Prostate gland (tissue), 2 donors: ENCODE measurements around the gene FAM222B. TPM values are rescaled to one million over a fixed set of nuclear protein-coding genes. Genes with fewer than 3 reads are reported as not detected.
A peak's percentile ranks its signal among the peaks of the same experiment; 100 is the strongest.
"Not testable (repeated sequence)": the region's sequence is repeated elsewhere in the genome, so short reads cannot be mapped to it uniquely, and the experiment has no call there.

Experiments used
- DNase-seq: peaks from one replicate; pipeline ENCODE4 v3.0.0-alpha.2; 2019; ENCODE audit warnings: low spot score
- H3K27ac ChIP-seq, 2 donors: fragments of 200-600 bp; sonication (generic); 2 replicates each; pipeline ENCODE4 v1.5.1; 2017 to 2019
- H3K27me3 ChIP-seq: fragments of 200-600 bp; sonication (generic); replicated peaks from 2 replicates; pipeline ENCODE4 v1.5.1; 2019; ENCODE audit not compliant: insufficient read depth
- H3K36me3 ChIP-seq, 2 donors: fragments of 200-600 bp; sonication (generic); 1 replicate in 1 of 2; 2 replicates in 1 of 2; pipeline versions ENCODE4 v1.5.1 to v1.8.1; 2017 to 2019
- H3K4me1 ChIP-seq: fragments of 200-600 bp; sonication (generic); replicated peaks from 2 replicates; pipeline ENCODE4 v1.5.1; 2019
- H3K4me3 ChIP-seq, 2 donors: fragments of 200-600 bp; sonication (generic); 2 replicates each; pipeline ENCODE4 v1.5.1; 2017 to 2019
- H3K9me3 ChIP-seq: fragments of 200-600 bp; sonication (generic); 2 replicates; pipeline ENCODE4 v1.5.1; 2017
- POLR2A ChIP-seq: fragments of 450-650 bp; IDR thresholded peaks from one replicate; pipeline ENCODE4 v1.6.1; 2016; ENCODE audit warnings: antibody characterized with exemption, mild to moderate bottlenecking
- POLR2AphosphoS5 ChIP-seq: sonication (generic); formaldehyde crosslinking; IDR thresholded peaks from one replicate; pipeline ENCODE4 v1.6.1; 2017; ENCODE audit warnings: antibody characterized with exemption
- WGBS: methylation state at CpG from one replicate; pipeline ENCODE4 v1.1.5; 2018; 5-methylcytosine and 5-hydroxymethylcytosine counted together
- intact Hi-C: fragments of 100-400 bp; cut with DNase I; formaldehyde crosslinking; loops from one replicate; pipeline ENCODE4 v1.14.2; 2022
- total RNA-seq, 2 donors: library from RNA; depleted of rRNA; stranded (reverse); fragments of >200 nt; gene quantifications; one replicate each; pipeline ENCODE4 v1.1.0, GENCODE V29; 2016
- TF ChIP-seq, protein P1 (sequence below), 4 experiments: fragments of 200-600 bp in 2 of 4; fragments of 450-650 bp in 2 of 4; sonication (generic) in 2 of 4; IDR thresholded peaks; 1 replicate in 3 of 4; 2 replicates in 1 of 4; pipeline ENCODE4 v1.5.1; 2016 to 2019; ENCODE audit warnings: antibody characterized with exemption in 4 of 4, mild to moderate bottlenecking in 2 of 4, moderate library complexity in 2 of 4

FAM222B gene
- total RNA-seq, 2 donors from 2014 or later: 14.9 to 48.9 TPM

DNA sequence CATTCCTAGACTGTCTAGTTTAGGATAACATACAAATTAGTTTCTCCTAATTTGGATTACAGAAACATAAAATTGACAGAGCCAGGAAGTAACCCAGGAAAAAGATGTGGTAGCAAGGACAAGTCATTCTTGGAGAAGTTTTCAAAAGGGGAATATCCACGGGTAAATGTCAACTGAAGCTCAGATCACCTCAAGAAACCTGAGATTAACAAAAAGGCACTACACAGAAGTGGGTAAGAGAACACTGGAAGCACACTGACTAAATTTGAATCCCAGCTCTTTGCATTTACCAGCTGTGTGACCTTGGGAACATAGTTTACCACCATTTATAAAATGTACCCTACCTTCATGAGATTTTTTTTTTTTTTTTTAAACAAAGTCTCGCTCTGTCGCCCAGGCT, 59.4 kb downstream of the FAM222B start:
- TF ChIP-seq, protein P1, sequence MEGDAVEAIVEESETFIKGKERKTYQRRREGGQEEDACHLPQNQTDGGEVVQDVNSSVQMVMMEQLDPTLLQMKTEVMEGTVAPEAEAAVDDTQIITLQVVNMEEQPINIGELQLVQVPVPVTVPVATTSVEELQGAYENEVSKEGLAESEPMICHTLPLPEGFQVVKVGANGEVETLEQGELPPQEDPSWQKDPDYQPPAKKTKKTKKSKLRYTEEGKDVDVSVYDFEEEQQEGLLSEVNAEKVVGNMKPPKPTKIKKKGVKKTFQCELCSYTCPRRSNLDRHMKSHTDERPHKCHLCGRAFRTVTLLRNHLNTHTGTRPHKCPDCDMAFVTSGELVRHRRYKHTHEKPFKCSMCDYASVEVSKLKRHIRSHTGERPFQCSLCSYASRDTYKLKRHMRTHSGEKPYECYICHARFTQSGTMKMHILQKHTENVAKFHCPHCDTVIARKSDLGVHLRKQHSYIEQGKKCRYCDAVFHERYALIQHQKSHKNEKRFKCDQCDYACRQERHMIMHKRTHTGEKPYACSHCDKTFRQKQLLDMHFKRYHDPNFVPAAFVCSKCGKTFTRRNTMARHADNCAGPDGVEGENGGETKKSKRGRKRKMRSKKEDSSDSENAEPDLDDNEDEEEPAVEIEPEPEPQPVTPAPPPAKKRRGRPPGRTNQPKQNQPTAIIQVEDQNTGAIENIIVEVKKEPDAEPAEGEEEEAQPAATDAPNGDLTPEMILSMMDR (IDR thresholded peaks at IDR 0.05): no peak
- TF ChIP-seq POLR2A (no peak), POLR2AphosphoS5 (no peak)
- Histone ChIP-seq H3K27ac (no peak overlapping the region), H3K27me3 (no peaks in the 10 kb centered on the region), H3K4me3 (no peak overlapping the region), H3K36me3 (no peaks in the 10 kb centered on the region), H3K4me1 (no peaks in the 10 kb centered on the region), H3K9me3 (no peaks in the 10 kb centered on the region)
- DNase-seq: no peak
- WGBS: 78% methylated on average over 3 of the region's 3 CpGs
- intact Hi-C loops: no loop called here

DNA sequence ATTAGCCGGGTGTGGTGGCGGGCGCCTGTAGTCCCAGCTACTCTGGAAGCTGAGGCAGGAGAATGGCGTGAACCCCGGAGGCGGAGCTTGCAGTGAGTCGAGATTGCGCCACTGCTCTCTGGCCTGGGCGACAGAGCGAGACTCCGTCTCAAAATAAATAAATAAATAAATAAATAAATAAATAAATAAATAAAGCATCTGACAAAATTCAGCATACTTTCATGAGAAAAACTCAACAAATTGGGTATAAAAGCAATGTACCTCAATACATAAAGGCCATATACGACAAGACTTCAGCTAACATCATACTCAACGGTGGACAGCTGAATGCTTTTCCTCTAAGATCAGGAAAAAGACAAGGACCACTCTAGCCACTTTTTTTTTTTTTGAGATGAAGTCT, 63.0 kb downstream of the FAM222B start:
- DNase-seq, H3K36me3 ChIP-seq, H3K9me3 ChIP-seq, H3K27me3 ChIP-seq, H3K4me1 ChIP-seq, H3K4me3 ChIP-seq, intact Hi-C loops, H3K27ac ChIP-seq: not testable (repeated sequence)
- 96% methylated on average over 13 of the region's 13 CpGs for WGBS

DNA sequence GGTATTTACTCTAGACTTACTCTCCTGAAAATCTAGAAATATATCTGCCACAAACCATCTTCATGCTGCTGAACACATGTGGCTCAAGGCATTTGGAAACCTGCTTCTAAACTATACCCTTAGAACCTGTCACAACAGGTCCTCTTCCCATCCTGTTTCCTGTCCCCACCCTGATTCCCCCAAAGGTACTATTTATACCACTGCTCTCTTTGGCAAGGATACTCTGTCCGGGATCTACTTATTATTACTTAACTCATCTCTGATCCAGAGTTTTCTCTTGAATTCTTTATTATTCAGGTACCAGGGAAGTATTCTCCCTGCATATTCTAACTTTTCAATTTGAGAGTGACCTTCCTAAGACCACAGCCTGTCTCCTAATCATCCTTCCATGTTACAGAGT, 65.4 kb downstream of the FAM222B start:
- WGBS: 14% methylated on average over 1 of the region's 1 CpG
- TF ChIP-seq, protein P1 (IDR thresholded peaks at IDR 0.05): no peak
- peak; percentile 64 for TF ChIP-seq POLR2AphosphoS5
- TF ChIP-seq POLR2A: no peak
- intact Hi-C loops: no loop called here

DNA sequence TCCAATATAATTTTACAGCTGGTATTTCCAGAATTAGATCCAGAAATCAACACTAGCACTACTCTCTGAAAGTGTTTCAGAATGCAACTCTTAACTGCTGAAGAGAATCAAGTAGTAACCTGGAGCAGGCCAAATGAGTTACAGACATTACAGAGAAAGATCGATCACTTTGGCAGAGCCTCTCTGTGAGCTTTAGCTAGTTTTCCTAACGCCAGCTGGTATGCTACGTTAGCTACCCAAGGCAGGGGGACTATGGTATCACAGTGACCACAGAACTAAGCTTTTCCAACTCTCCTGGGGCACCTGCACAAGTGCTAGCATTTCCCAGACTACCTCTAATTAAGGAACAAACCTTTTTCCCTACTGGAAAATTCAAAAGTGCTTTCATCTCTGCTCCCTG, 68.4 kb downstream of the FAM222B start:
- no peak for TF ChIP-seq POLR2A
- TF ChIP-seq POLR2AphosphoS5: no peak
- TF ChIP-seq, protein P1 (IDR thresholded peaks at IDR 0.05): no peak
- H3K27me3 ChIP-seq: no peaks in the 10 kb centered on the region
- H3K4me1 ChIP-seq: no peaks in the 10 kb centered on the region
- intact Hi-C loops: no loop called here
- no peaks in the 10 kb centered on the region for H3K9me3 ChIP-seq
- WGBS: 75% methylated on average over 3 of the region's 3 CpGs
- no peak overlapping the region for H3K27ac ChIP-seq
- DNase-seq: no peak
- H3K36me3 ChIP-seq: no peaks in the 10 kb centered on the region
- H3K4me3 ChIP-seq: no peak overlapping the region

More for the DNA sequence above, 65.4 kb downstream of the FAM222B start:
- no peaks in the 10 kb centered on the region for H3K27me3 ChIP-seq
- peak; percentile 39 for DNase-seq
- no peaks in the 10 kb centered on the region for H3K4me1 ChIP-seq
- no peak overlapping the region for H3K4me3 ChIP-seq
- H3K9me3 ChIP-seq: no peaks in the 10 kb centered on the region
- H3K27ac ChIP-seq: peak overlapping the region in 1 of 2 donors; percentile 32
- no peaks in the 10 kb centered on the region for H3K36me3 ChIP-seq

DNA sequence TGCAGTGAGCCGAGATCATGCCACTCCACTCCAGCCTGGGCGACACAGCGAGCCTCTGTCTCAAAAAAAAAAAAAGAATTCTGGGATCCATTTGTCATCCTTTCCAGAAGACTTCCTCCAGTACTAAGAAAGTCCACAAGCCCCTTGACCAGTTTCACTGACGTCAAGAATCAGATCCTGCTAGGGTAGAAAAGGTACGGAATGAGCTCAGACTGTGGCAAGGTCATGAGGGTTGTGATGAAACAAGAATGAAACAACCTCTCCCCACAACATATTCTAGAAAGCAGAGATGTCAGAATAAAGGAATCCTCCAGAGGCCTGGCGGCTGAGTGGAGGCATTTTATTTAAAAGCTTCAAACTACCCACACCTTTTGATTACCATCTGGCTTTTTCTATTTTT, 68.9 kb downstream of the FAM222B start:
- TF ChIP-seq POLR2AphosphoS5: no peak
- TF ChIP-seq, protein P1 (IDR thresholded peaks at IDR 0.05): no peak
- TF ChIP-seq POLR2A: no peak
- H3K4me1 ChIP-seq: no peaks in the 10 kb centered on the region
- H3K27me3 ChIP-seq: no peaks in the 10 kb centered on the region
- no peaks in the 10 kb centered on the region for H3K9me3 ChIP-seq
- no peak overlapping the region for H3K4me3 ChIP-seq
- intact Hi-C loops: no loop called here
- H3K36me3 ChIP-seq: no peaks in the 10 kb centered on the region
- H3K27ac ChIP-seq: no peak overlapping the region
- WGBS: 89% methylated on average over 6 of the region's 6 CpGs
- DNase-seq: no peak
